Mammary epithelial cell (primary cell): ENCODE measurements around the gene RALGPS2.

ENCODE experiments used
- EZH2 ChIP-seq: IDR thresholded peaks from 2 replicates; pipeline ENCODE4 v1.6.1; 2012; ENCODE audit warnings: low read length, inconsistent platforms, borderline replicate concordance
- TF ChIP-seq, protein P1 (sequence below), 2 donors: IDR thresholded peaks in 1 of 2; conservative IDR thresholded peaks in 1 of 2; 2 replicates each; pipeline ENCODE4 v1.5.1; 2011 to 2012; ENCODE audit warnings: inconsistent platforms in 2 of 2, low read length in 2 of 2, mild to moderate bottlenecking in 2 of 2, control low read depth in 1 of 2, low read depth in 1 of 2; ENCODE audit not compliant: insufficient read depth in 1 of 2; ENCODE audit errors: extremely low read depth in 1 of 2

DNA sequence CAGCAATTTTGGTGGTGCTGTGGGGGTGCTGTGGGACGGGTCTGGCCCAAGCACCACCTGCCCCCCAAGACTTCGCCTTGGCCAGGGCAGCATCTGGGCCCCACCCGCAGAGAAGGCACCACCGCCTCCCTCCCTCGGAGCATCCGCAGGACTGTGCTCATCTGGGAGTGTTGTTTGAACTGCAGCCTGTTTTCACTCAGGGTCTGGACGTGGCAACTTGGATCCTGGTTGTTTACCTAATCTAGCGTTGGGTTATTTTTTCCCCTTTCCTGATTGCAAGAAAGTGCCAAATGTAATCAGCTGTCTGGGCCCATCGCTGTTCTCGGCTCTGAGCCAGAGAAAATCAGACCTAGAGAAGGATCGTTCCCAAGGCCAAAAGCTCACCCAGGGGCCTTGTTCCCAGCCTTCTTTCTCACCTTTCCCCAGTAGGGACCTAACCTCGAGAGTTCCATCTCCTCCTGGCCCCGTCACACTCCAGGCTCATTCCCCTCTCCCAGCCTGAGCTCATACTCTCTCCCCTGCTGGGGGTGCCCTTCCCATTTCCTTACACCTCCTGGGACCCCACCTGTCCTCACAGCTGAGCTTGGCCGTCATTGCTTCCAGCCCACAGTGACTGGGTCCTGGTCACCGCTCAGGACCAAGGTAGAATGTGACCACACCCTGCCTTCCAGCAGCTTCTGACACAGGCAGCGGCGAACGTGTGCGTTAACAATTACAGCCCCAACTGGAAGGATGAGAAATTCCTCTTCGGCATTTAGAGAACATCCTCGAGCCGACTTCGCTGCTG lies 228.7 kb downstream of the RALGPS2 start:
- TF ChIP-seq, protein P1, sequence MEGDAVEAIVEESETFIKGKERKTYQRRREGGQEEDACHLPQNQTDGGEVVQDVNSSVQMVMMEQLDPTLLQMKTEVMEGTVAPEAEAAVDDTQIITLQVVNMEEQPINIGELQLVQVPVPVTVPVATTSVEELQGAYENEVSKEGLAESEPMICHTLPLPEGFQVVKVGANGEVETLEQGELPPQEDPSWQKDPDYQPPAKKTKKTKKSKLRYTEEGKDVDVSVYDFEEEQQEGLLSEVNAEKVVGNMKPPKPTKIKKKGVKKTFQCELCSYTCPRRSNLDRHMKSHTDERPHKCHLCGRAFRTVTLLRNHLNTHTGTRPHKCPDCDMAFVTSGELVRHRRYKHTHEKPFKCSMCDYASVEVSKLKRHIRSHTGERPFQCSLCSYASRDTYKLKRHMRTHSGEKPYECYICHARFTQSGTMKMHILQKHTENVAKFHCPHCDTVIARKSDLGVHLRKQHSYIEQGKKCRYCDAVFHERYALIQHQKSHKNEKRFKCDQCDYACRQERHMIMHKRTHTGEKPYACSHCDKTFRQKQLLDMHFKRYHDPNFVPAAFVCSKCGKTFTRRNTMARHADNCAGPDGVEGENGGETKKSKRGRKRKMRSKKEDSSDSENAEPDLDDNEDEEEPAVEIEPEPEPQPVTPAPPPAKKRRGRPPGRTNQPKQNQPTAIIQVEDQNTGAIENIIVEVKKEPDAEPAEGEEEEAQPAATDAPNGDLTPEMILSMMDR (conservative IDR thresholded peaks at IDR 0.05 in 1 of 2, IDR thresholded peaks at IDR 0.05 in 1 of 2; ENCODE audit: extremely low read depth in 1 of 2, insufficient read depth in 1 of 2, low read depth in 1 of 2, low read length in 2 of 2): no peak
- no peak for TF ChIP-seq EZH2
